IPS-NIHi7 (cell line): ENCODE data around the gene TAMALIN.
"Not testable (repeated sequence)": the region's sequence is repeated elsewhere in the genome, so short reads cannot be mapped to it uniquely, and the experiment has no call there.

Source experiments
- DNase-seq: peaks from one replicate; pipeline ENCODE4 v3.0.0; 2012; ENCODE audit warnings: mixed read lengths; ENCODE audit errors: extremely low spot score

TAMALIN gene

DNA sequence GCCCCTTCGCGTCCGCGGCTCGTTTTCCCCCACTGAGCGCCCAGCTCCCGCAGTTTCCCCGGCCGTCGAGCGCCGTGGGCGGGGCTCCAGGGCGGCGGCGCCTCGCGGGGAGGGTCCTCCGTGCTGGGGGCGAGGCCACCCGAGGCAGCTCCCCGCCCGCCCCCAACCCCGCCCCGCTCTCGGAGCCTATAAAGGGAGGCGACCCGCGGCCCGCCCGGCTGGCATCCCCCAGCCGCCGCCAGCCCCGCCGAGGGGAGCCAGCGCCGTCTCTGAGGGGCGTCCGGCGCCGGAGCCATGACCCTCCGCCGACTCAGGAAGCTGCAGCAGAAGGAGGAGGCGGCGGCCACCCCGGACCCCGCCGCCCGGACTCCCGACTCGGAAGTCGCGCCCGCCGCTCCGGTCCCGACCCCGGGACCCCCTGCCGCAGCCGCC, at the start of gene TAMALIN:
TAMALIN (plus strand) TSS at position 221 of the 432 bp plus-strand sequence; CDS start at position 295, 74 bp downstream.
- peak; percentile 72 for DNase-seq

- DNase-seq, result no peak
Measured at GRCh38 chr12:51958542-51958941, 48.2 kb upstream of the TAMALIN start.

DNA sequence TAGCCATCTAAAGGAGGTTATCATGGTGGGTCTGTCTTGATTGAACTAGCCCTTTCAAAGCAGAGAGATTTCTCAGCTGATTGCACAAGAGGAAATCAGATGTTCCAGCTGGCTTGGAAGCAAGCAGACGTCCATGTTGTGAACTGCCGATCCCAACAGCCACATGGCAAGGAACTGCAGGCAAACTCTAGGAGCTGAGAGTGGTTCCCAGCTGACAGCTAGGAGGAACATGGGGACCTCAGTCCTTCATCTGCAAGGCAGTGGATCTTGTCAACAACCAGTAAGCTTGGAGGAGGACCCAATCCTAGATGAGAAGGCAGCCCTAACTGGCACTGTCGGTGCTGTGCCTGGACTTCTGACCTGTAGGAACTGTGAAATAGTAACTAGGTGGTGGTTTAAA, 47.5 kb upstream of the TAMALIN start:
- no peak for DNase-seq

- no peak for DNase-seq
Measured at GRCh38 chr12:51959921-51960320, 46.8 kb upstream of the TAMALIN start.

GRCh38 chr12:51960488-51960887, 46.3 kb upstream of the TAMALIN start:
- no peak for DNase-seq

GRCh38 chr12:51960890-51961289, 45.9 kb upstream of the TAMALIN start:
- no peak for DNase-seq

DNA sequence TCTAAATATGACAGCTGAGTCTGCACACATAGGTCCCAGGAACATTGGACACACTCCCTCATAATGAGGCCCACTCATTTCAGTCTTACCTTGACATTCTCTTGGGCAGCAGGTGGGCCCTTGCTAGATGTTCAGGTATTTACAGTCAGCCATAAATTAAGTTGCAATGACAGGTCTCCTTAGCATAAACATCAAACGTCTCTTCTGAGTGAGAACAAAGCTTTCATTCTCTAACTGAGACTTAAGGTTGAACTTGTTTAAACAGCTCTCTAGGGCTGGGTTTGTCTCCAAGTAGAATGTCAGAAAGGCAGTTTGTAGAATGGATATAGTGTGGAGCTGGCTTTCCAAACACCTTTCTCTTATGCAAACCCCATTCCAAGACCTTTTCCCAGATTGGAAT, 44.9 kb upstream of the TAMALIN start:
- no peak for DNase-seq

DNA sequence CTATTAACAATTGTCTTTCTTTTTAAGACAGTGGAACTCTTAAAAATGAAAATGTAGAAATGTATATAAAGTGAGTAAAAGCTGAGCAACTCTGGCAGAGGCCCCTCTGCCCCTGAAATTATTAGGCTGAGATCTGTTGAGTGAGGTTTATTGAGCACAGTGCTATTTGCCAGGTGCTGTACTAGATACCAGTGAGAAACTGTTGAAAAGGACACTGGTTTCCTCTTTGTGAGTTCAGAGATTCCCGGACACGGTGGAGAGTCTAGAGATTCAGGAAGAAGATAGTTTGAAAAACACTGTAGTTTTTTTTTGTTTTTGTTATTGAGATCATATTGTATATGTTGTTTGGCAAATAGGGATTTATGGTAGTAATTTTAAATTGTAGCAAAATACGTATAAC, 44.0 kb upstream of the TAMALIN start:
- DNase-seq, result no peak

- no peak for DNase-seq
Measured at GRCh38 chr12:51963477-51963876, 43.3 kb upstream of the TAMALIN start.

DNA sequence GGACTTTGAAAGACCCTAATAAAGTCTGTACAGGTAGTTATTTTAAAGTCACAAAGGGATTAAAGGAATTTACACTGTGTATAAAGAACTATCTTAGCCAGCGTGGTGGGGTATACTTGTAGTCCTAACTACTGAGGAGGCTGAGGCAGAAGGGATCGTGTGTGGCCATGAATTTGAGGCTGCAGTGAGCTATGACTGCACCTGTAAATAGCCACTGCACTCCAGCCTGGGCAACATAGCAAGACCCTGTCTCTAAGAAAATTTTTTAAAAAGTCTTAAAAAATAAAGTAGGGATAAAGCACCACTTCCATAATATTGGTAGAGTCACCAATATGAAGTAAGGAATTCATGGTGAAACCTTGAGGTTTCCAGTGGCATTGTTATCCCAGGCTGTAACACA, 37.1 kb upstream of the TAMALIN start:
- no peak for DNase-seq

- peak; percentile 79 for DNase-seq
Measured at GRCh38 chr12:51970904-51971646, 35.7 kb upstream of the TAMALIN start.

DNA sequence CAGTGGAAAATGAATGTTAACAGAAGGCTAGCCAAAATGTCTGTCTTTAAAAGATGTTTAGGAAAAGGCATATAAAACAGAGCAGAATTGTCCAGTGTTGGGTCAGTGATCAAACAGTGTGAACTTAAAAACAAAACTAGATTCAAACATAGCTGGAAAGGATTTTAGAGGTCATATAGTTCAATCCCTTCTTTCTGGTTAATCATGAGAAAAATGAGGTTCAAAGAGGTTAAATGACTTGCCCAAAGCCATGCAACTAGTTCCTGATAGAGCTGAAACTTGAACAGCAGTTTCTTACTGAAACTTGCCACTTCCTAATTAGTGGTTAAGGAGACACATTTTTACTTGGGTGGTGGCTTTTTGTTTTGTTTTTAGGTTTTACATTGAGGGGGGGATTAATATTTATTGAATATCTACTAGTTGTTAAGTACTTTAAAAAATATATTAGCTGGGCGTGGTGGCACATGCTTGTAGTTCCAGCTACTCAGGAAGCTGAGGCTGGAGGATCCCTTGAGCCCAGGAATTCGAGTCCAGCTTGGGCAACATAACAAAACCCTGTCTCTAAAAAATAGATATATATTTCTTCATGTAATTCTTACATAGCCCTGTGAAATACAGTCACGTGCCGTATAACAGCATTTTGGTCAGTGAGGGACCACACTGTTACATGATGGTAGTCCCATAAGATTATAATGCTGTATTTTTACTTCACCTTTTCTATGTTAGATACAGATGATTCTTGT, 34.9 kb upstream of the TAMALIN start:
- no peak for DNase-seq

- no peak for DNase-seq
Measured at GRCh38 chr12:51972422-51972812, 34.3 kb upstream of the TAMALIN start.

- DNase-seq, result no peak
Measured at GRCh38 chr12:51972849-51973273, 33.9 kb upstream of the TAMALIN start.

DNA sequence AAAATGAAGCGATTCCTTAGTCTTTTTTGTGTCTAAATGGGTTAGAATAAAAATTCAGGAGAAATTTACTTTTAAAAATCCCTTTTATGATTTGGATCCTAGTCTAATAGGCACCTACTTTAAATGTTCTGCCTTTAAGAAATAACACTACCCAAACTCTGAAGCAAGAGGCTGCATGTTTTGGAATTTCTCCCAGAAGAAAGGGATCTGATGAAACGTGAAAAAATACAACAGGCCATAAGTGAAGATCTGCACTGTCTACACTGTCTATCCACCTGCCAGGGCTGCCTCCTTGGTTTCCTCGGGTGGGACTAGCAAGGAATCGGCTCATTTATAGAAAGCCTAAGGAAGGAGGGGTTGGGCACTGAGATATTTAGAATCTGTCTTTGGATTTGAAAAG, 33.2 kb upstream of the TAMALIN start:
- DNase-seq, result no peak

GRCh38 chr12:51974646-51975045, 32.1 kb upstream of the TAMALIN start:
- DNase-seq, result no peak

DNA sequence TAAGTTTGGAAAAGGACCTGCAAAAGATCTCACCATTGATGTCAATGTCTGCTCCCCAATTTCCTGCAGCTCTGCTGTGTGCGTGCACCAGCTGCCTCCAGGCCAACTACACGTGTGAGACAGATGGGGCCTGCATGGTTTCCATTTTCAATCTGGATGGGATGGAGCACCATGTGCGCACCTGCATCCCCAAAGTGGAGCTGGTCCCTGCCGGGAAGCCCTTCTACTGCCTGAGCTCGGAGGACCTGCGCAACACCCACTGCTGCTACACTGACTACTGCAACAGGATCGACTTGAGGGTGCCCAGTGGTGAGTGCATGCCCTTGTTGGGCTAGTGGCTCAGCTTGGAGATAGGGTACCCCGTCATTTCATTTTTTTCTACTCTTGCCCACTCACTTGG, 31.6 kb upstream of the TAMALIN start:
- no peak for DNase-seq

GRCh38 chr12:51976376-51977160, 30.2 kb upstream of the TAMALIN start:
- no peak for DNase-seq

GRCh38 chr12:51977320-51977753, 29.4 kb upstream of the TAMALIN start:
- DNase-seq, result no peak

DNA sequence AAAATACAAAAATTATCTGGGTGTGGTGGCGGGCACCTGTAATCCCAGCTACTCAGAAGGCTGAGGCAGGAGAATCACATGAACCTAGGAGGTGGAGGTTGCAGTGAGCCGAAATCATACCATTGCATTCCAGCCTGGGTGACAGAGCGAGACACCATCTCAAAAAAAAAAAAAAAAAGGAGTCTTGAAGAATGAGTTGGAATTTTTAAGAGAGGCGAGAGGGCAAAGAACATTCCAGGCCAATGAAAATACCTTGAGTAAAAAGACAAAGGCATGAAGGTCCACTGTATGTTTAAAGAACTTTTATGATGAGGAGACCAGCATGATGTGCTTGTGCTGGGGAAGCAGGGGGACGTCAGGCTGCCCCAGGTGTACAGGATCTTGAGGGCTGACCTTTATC, 27.4 kb upstream of the TAMALIN start:
- DNase-seq, result not testable (repeated sequence)

- peak; percentile 92 for DNase-seq
Measured at GRCh38 chr12:51980051-51980808, 26.5 kb upstream of the TAMALIN start.

- DNase-seq, result no peak
Measured at GRCh38 chr12:51980809-51981127, 26.0 kb upstream of the TAMALIN start.
